HG03280 (cell line): ENCODE results near the gene SOST.
A peak's percentile ranks its signal among the peaks of the same experiment; 100 is the strongest.
"Not testable (repeated sequence)": the region's sequence is repeated elsewhere in the genome, so short reads cannot be mapped to it uniquely, and the experiment has no call there.

Experiments
- ATAC-seq: cut with Tn5 transposase; IDR thresholded peaks from one replicate; pipeline ENCODE4 v1.9.1; 2021; ENCODE audit warnings: mild to moderate bottlenecking, moderate library complexity; ENCODE audit not compliant: unreplicated experiment

SOST gene

GRCh38 chr17:43758497-43759174 is at the start of gene SOST:
Gene SOST, minus strand, starts transcription at chr17:43758791. Its CDS starts 50 bp downstream, at chr17:43758741.
- ATAC-seq: no peak

- ATAC-seq: no peak
Observed at GRCh38 chr17:43808076-43808475, 49.5 kb upstream of the SOST start.

- no peak for ATAC-seq
Observed at GRCh38 chr17:43805117-43805516, 46.5 kb upstream of the SOST start.

- no peak for ATAC-seq
Observed at GRCh38 chr17:43803758-43804157, 45.2 kb upstream of the SOST start.

GRCh38 chr17:43801844-43802243 is 43.3 kb upstream of the SOST start:
- ATAC-seq: no peak

GRCh38 chr17:43800736-43801135 is 42.1 kb upstream of the SOST start:
- ATAC-seq: no peak

- no peak for ATAC-seq
Observed at GRCh38 chr17:43799047-43799446, 40.5 kb upstream of the SOST start.

GRCh38 chr17:43798024-43798423 is 39.4 kb upstream of the SOST start:
- not testable (repeated sequence) for ATAC-seq

GRCh38 chr17:43792668-43793067 is 34.1 kb upstream of the SOST start:
- not testable (repeated sequence) for ATAC-seq

GRCh38 chr17:43791589-43791988 is 33.0 kb upstream of the SOST start:
- no peak for ATAC-seq

GRCh38 chr17:43790311-43790940 is 31.8 kb upstream of the SOST start:
- no peak for ATAC-seq

- ATAC-seq: no peak
Observed at GRCh38 chr17:43789482-43789881, 30.9 kb upstream of the SOST start.

GRCh38 chr17:43788540-43788939 is 29.9 kb upstream of the SOST start:
- no peak for ATAC-seq

GRCh38 chr17:43787728-43788127 is 29.1 kb upstream of the SOST start:
- ATAC-seq: no peak

- no peak for ATAC-seq
Observed at GRCh38 chr17:43784628-43785101, 26.1 kb upstream of the SOST start.

GRCh38 chr17:43784068-43784467 is 25.5 kb upstream of the SOST start:
- no peak for ATAC-seq

GRCh38 chr17:43782913-43783680 is 24.5 kb upstream of the SOST start:
- ATAC-seq: no peak

GRCh38 chr17:43780135-43780534 is 21.5 kb upstream of the SOST start, which contains the start of gene CFAP97D1:
Gene CFAP97D1, plus strand, starts transcription at chr17:43780435. Its CDS starts 28 bp downstream, at chr17:43780463.
- ATAC-seq: no peak

- peak; percentile 13 for ATAC-seq
Observed at GRCh38 chr17:43779145-43780125, 20.8 kb upstream of the SOST start.

GRCh38 chr17:43778337-43779144 is 19.9 kb upstream of the SOST start, which contains the start of gene DUSP3:
Gene DUSP3, minus strand, starts transcription at chr17:43778977. Its CDS starts 53 bp downstream, at chr17:43778924.
- peak; percentile 84 for ATAC-seq
